Adrenal gland (tissue), 12 donors: ENCODE results near the gene NCK2. TPM values are rescaled to one million over a fixed set of nuclear protein-coding genes. Genes with fewer than 3 reads are reported as not detected.

Source experiments
- DNase-seq, 7 donors: peaks; one replicate each; pipeline ENCODE4 v3.0.0-alpha.2; 2019 to 2020
- H3K27ac ChIP-seq, 5 donors: fragments of 200-600 bp; sonication (generic) in 4 of 5; 1 replicate in 3 of 5; 2 replicates in 2 of 5; pipeline versions ENCODE4 v1.5.1 to v1.8.0; 2016 to 2020; ENCODE audit warnings: mild to moderate bottlenecking in 1 of 5
- H3K27me3 ChIP-seq: fragments of 200-600 bp; 2 replicates; pipeline ENCODE4 v1.8.0; 2021
- H3K36me3 ChIP-seq, 2 donors: fragments of 200-600 bp; replicated peaks in 1 of 2; 1 replicate in 1 of 2; 2 replicates in 1 of 2; pipeline versions ENCODE4 v1.5.1 to v1.8.0; 2018 to 2022
- H3K4me1 ChIP-seq, 2 donors: fragments of 200-600 bp; replicated peaks in 1 of 2; 1 replicate in 1 of 2; 2 replicates in 1 of 2; pipeline versions ENCODE4 v1.5.1 to v1.8.0; 2018 to 2021
- H3K4me3 ChIP-seq, 4 donors: fragments of 200-600 bp; sonication (generic) in 3 of 4; one replicate each; pipeline ENCODE4 v1.5.1; 2016 to 2018
- H3K9me3 ChIP-seq, 3 donors: fragments of 200-600 bp; sonication (generic) in 1 of 3; replicated peaks in 1 of 3; 1 replicate in 2 of 3; 2 replicates in 1 of 3; pipeline versions ENCODE4 v1.5.1 to v1.8.0; 2016 to 2021
- CTCF ChIP-seq, 6 experiments: fragments of 450-650 bp in 4 of 6; fragments of 200-600 bp in 2 of 6; sonication (generic) in 1 of 6; IDR thresholded peaks; 1 replicate in 5 of 6; 2 replicates in 1 of 6; pipeline versions ENCODE4 v1.5.1 to v1.8.0; 2016 to 2021; ENCODE audit warnings: antibody characterized with exemption in 6 of 6, mild to moderate bottlenecking in 2 of 6, moderate library complexity in 1 of 6
- POLR2A ChIP-seq, 2 donors: fragments of 450-650 bp; IDR thresholded peaks; one replicate each; pipeline ENCODE4 v1.6.1; 2017; ENCODE audit warnings: antibody characterized with exemption in 2 of 2, mild to moderate bottlenecking in 2 of 2, moderate library complexity in 1 of 2
- WGBS, 4 donors: extraction: QIAGEN DNeasy Blood & Tissue Kit in 2 of 4; methylation state at CpG; one replicate each; pipeline versions ENCODE4 v1.1.5 to v1.1.7; 2013 to 2017; 5-methylcytosine and 5-hydroxymethylcytosine counted together
- intact Hi-C, 2 donors: fragments of 100-400 bp; cut with DNase I; formaldehyde crosslinking; loops; one replicate each; pipeline versions ENCODE4 v1.14.1 to v1.15.0; 2022 to 2023
- polyA plus RNA-seq, 3 donors: library from polyadenylated mRNA; stranded (reverse); fragments of 200-250 nt in 2 of 3; fragments of 350-450 nt in 1 of 3; fragmentation: Illumina TruSeq in 1 of 3; extraction: RNeasy Lipid Tissue Mini Kit (QIAGEN cat#74804) in 1 of 3; gene quantifications; one replicate each; pipeline ENCODE4 v1.2.3, GENCODE V29; 2013 to 2014
- total RNA-seq, 9 donors: library from RNA; depleted of rRNA in 4 of 9; stranded (reverse); fragments of >200 nt in 4 of 9; fragments of 120-200 nt in 1 of 9; fragmentation: NEBNext Ultra II Directional in 1 of 9; extraction: Animal tissue kit (Norgen Biotek cat#: 25700) in 1 of 9; gene quantifications; one replicate each; pipeline versions ENCODE4 v1.1.0 to v1.2.4, GENCODE V29; 2013 to 2023
- donor health status: healthy with polysubstance abuse.
- donor health status: Bipolar disorder and iron deficiency.
- donor health status: DM: yes; HTN: yes; CAD: no.
- donor health status: DM: no; HTN: no; CAD: no.
- donor health status: DM: no; HTN: no; CAD: no.
- donor health status: DM: yes; HTN: yes; CAD: no.

Gene NCK2
- total and polyA plus RNA-seq, 12 donors = 13.7 to 56.0 (median 37.3) TPM

GRCh38 chr2:105842555-105842954 lies 97.8 kb downstream of the NCK2 start:
- no peak for TF ChIP-seq POLR2A (IDR thresholded peaks at IDR 0.05)
- TF ChIP-seq CTCF (IDR thresholded peaks at IDR 0.05) = no peak
- Histone ChIP-seq H3K27ac (no peak overlapping the region), H3K36me3 (no peaks in the 10 kb centered on the region), H3K9me3 (no peaks in the 10 kb centered on the region), H3K27me3 (no peaks in the 10 kb centered on the region), H3K4me3 (no peak overlapping the region), H3K4me1 (no peaks in the 10 kb centered on the region)
- no peak for DNase-seq
- WGBS, 4 donors = 93 to 96% (median 95%) methylated on average over 4 of the region's 4 CpGs
- intact Hi-C loops = no loop called here

- H3K27me3 ChIP-seq = no peaks in the 10 kb centered on the region
- H3K36me3 ChIP-seq = no peaks in the 10 kb centered on the region
- 79 to 87% (median 84%) methylated on average over 11 to 12 of the region's 12 CpGs for WGBS, 4 donors
- no peaks in the 10 kb centered on the region for H3K4me1 ChIP-seq
- intact Hi-C loops = no loop called here
- no peak for DNase-seq
- TF ChIP-seq POLR2A (IDR thresholded peaks at IDR 0.05) (no peak), CTCF (IDR thresholded peaks at IDR 0.05) (no peak)
- H3K27ac ChIP-seq = no peak overlapping the region
- H3K9me3 ChIP-seq = no peaks in the 10 kb centered on the region
- no peak overlapping the region for H3K4me3 ChIP-seq
These were observed 99.0 kb downstream of the NCK2 start for GRCh38 chr2:105843476-105844374.

- 88 to 92% (median 90%) methylated on average over 3 of the region's 3 CpGs for WGBS, 4 donors
- DNase-seq = no peak
- intact Hi-C loops = no loop called here
- no peak overlapping the region for H3K27ac ChIP-seq
- no peaks in the 10 kb centered on the region for H3K36me3 ChIP-seq
- TF ChIP-seq POLR2A (IDR thresholded peaks at IDR 0.05) (no peak), CTCF (IDR thresholded peaks at IDR 0.05) (no peak)
- H3K9me3 ChIP-seq = no peaks in the 10 kb centered on the region
- H3K4me1 ChIP-seq = no peaks in the 10 kb centered on the region
- no peaks in the 10 kb centered on the region for H3K27me3 ChIP-seq
- H3K4me3 ChIP-seq = no peak overlapping the region
These were observed 101.3 kb downstream of the NCK2 start for GRCh38 chr2:105845976-105846375.

- H3K4me1 ChIP-seq = no peaks in the 10 kb centered on the region
- WGBS, 4 donors = 93 to 94% (median 94%) methylated on average over 2 of the region's 2 CpGs
- no peak for DNase-seq
These were observed 102.3 kb downstream of the NCK2 start for GRCh38 chr2:105847056-105847455.

More at GRCh38 chr2:105847056-105847455, 102.3 kb downstream of the NCK2 start:
- no peaks in the 10 kb centered on the region for H3K27me3 ChIP-seq
- H3K9me3 ChIP-seq = no peaks in the 10 kb centered on the region
- H3K27ac ChIP-seq = no peak overlapping the region
- TF ChIP-seq CTCF (IDR thresholded peaks at IDR 0.05) (no peak), POLR2A (IDR thresholded peaks at IDR 0.05) (no peak)
- H3K36me3 ChIP-seq = no peaks in the 10 kb centered on the region
- H3K4me3 ChIP-seq = no peak overlapping the region
- intact Hi-C loops = no loop called here
